Measurements from ENCODE around the gene PLA2G6. TPM values are rescaled to one million over a fixed set of nuclear protein-coding genes. Genes with fewer than 3 reads are reported as not detected.

PLA2G6 gene
- total RNA-seq, 2 experiments from 2014 or later: 33.9 to 83.9 TPM

DNA sequence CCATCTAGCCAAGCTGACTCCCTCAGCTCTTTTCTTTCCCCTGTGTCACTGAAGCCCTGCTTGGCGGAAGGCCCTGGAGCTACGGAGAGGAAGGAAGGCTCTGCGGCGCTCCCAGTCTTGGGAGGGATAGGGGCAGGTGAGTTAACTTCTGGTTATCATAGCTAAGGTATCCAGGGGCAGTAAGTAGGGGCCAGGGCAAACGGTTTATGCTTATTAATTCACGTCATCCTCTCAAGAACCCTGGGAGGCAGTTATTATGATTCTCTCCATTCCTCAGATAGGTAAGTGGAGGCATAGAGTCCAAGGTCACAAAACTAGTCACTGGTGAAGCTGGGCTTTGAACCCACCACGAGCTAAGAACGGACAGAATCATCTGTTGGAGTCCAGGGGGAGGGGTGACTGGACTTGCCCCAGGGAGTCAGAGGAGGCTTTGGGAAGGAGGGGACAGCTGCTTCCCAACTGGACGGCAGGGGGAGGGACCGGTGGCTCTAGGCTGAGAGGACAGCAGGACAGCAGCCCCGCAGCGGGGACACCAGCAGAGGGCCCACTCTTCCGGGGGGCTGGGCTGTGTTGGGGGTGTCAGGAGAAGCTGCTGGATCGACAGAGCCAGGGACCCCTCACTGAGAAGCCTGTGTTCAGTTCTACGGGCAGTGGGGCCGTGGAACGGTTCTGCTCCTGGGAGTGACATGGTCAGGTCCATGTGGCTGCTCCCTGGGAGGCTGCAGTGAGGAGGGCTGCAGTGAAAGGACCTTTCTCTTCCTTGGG is 74.6 kb downstream of the PLA2G6 start:
- BruUV-seq (replicated peaks): no TSS peak

DNA sequence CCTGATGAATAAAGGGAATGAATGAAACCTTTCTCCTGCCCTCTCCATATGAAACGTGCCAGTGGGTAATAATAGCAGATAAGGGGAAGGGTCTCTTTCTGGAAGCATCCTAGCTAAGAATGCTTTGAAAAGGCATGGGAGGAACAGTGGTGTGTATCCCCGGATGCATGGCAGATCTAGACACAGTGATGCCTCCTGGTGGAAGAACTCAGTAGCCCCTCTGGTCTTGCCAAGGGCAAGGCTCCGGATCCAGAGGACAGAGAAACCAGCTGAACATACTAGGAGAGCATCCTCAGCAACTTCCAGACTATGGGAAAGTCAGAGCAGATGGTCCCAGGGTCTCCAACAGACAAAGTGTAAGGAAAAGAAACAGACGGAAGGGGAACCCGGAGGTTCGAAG is 77.5 kb downstream of the PLA2G6 start:
- intact Hi-C loops (cut with micrococcal nuclease; ENCODE audit: unreplicated experiment): loop anchor here (1.0 kb wide), 1 partner anchor 52 kb away; no protein-coding TSS in a partner anchor
- POLR2A ChIA-PET: interaction anchor here (0.7 kb wide), 1 partner anchor 11 kb away, joined by 3 read pairs; no protein-coding TSS in a partner anchor
- peak; percentile 55 for DNase-seq (ENCODE audit: low spot score)

More for the DNA sequence above, 74.6 kb downstream of the PLA2G6 start:
- Histone ChIP-seq H2AFZ (ENCODE audit: low read length) (no peak overlapping the region), H3K4me1 (ENCODE audit: insufficient read depth, low read length, poor library complexity, severe bottlenecking) (no peaks in the 10 kb centered on the region), H3K79me2 (ENCODE audit: insufficient read depth, low read depth, low read length) (no peaks in the 10 kb centered on the region), H3K9me2 (ENCODE audit: insufficient read depth, low read length) (no peaks in the 10 kb centered on the region), H4K20me1 (ENCODE audit: insufficient read depth, low read length) (no peaks in the 10 kb centered on the region), H3K9me3 (ENCODE audit: low read length) (no peaks in the 10 kb centered on the region), H3K4me3 (ENCODE audit: low read depth, low read length, poor library complexity, severe bottlenecking) (no peak overlapping the region), H3K27ac (ENCODE audit: low read depth, low read length, poor library complexity, severe bottlenecking) (no peak overlapping the region), H3K4me2 (ENCODE audit: low read length) (no peak overlapping the region), H3K36me3 (ENCODE audit: insufficient read depth, low read length) (no peaks in the 10 kb centered on the region)
- intact Hi-C loops (cut with micrococcal nuclease; ENCODE audit: unreplicated experiment): no loop called here
- DNase-seq (ENCODE audit: low spot score): no peak
- TF ChIP-seq, protein P1, sequence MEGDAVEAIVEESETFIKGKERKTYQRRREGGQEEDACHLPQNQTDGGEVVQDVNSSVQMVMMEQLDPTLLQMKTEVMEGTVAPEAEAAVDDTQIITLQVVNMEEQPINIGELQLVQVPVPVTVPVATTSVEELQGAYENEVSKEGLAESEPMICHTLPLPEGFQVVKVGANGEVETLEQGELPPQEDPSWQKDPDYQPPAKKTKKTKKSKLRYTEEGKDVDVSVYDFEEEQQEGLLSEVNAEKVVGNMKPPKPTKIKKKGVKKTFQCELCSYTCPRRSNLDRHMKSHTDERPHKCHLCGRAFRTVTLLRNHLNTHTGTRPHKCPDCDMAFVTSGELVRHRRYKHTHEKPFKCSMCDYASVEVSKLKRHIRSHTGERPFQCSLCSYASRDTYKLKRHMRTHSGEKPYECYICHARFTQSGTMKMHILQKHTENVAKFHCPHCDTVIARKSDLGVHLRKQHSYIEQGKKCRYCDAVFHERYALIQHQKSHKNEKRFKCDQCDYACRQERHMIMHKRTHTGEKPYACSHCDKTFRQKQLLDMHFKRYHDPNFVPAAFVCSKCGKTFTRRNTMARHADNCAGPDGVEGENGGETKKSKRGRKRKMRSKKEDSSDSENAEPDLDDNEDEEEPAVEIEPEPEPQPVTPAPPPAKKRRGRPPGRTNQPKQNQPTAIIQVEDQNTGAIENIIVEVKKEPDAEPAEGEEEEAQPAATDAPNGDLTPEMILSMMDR (conservative IDR thresholded peaks at IDR 0.05; ENCODE audit: low read length): no peak
- TF ChIP-seq EZH2phosphoT487 (IDR thresholded peaks at IDR 0.05; ENCODE audit: borderline replicate concordance, low read depth, low read length): no peak
- ChIA-PET CTCF (ENCODE audit: unreplicated experiment) (no interaction called here), POLR2A (no interaction called here)

More for the DNA sequence above, 77.5 kb downstream of the PLA2G6 start:
- Histone ChIP-seq H3K36me3 (ENCODE audit: insufficient read depth, low read length) (no peaks in the 10 kb centered on the region), H4K20me1 (ENCODE audit: insufficient read depth, low read length) (no peaks in the 10 kb centered on the region), H3K9me2 (ENCODE audit: insufficient read depth, low read length) (no peaks in the 10 kb centered on the region), H2AFZ (ENCODE audit: low read length) (no peak overlapping the region), H3K4me2 (ENCODE audit: low read length) (no peak overlapping the region), H3K27ac (ENCODE audit: low read depth, low read length, poor library complexity, severe bottlenecking) (no peak overlapping the region), H3K9me3 (ENCODE audit: low read length) (no peaks in the 10 kb centered on the region), H3K4me3 (ENCODE audit: low read depth, low read length, poor library complexity, severe bottlenecking) (no peak overlapping the region), H3K4me1 (ENCODE audit: insufficient read depth, low read length, poor library complexity, severe bottlenecking) (no peaks in the 10 kb centered on the region), H3K79me2 (ENCODE audit: insufficient read depth, low read depth, low read length) (no peaks in the 10 kb centered on the region)
- CTCF ChIA-PET (ENCODE audit: unreplicated experiment): interaction anchor here (0.7 to 1.5 kb wide), 3 partner anchors 23 to 862 kb away, joined by 3 to 6 read pairs (median 4); no protein-coding TSS in a partner anchor
- TF ChIP-seq EZH2phosphoT487 (IDR thresholded peaks at IDR 0.05; ENCODE audit: borderline replicate concordance, low read depth, low read length): no peak
- TF ChIP-seq, protein P1 (conservative IDR thresholded peaks at IDR 0.05; ENCODE audit: low read length): peak; percentile 73
- BruUV-seq (replicated peaks): no TSS peak

All from OCI-LY7 (cell line).